DMS114 treated with DMSO at 0.1 percent for 48 hours (cell line): ENCODE measurements around the gene MPDZ.

Experiments
- DNase-seq: peaks from one replicate; lab custom pipeline; 2025; ENCODE audit not compliant: unreplicated experiment; lab: John Stamatoyannopoulos, UW

Gene MPDZ

GRCh38 chr9:13088720-13089427 is 190.6 kb downstream of the MPDZ start:
- DNase-seq: peak; percentile 27

DNA sequence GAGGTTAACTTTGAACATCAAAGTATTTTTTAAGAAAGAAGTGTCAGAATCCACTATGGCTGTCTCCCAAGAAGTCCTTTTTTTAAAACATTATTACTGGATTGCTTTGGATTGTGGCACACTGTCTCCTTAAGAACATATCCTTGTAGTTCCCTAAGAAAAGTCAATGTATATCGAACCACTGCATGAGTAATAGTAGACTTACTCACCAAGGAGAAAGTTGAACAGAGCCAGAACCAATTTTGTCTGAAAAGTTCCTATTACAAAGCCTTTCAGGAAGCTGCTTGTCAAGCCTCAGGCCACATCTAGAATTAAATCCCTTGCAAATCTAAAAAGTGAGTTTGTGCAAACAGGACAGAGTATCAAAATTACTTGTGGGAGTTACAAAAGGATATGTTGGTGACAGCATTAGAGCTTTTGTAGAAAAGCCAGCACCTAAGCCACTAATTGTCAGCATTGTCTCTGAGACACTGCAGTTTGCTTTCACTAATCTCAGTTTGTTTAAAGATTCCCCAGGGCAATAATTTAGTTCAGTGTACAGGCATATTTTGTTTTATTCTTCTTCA is 195.4 kb downstream of the MPDZ start:
- no peak for DNase-seq

DNA sequence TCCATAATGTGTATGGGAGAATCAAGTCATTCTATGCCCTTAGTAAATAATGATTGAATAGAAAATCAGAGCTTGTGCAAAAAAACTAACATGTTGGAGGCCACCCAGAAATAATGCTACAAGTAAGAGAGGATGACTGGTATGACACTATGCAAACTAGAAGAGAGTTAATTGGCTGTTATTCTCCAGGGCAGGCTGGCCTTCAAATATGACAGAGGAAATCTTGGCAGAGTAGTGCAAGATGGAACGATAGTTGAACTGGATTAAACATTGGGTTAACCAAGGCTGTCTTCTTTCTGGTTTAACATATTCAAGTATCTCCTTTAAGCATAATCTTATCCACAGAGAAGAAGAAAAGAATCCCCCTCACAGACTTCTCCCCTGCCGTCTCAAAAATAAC is 196.1 kb downstream of the MPDZ start:
- no peak for DNase-seq

DNA sequence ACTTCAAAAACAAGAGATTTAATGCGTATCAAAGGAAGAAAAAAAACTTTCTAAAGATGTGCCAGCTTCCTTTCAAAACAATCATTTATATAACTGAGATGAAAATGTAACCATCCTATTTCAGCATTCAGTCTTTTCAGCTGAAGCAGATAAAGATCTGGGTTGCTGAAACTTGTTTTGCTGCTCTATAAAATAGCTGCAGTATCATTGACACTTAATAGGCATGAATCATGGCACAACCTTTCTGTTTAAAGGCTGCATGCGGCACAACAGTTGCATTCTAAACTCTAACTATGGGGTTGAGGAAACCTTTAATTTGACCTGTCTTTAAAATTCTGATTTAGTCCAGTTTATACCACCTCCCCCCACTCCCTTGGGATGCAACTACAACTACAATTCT is 196.7 kb downstream of the MPDZ start:
- no peak for DNase-seq

DNA sequence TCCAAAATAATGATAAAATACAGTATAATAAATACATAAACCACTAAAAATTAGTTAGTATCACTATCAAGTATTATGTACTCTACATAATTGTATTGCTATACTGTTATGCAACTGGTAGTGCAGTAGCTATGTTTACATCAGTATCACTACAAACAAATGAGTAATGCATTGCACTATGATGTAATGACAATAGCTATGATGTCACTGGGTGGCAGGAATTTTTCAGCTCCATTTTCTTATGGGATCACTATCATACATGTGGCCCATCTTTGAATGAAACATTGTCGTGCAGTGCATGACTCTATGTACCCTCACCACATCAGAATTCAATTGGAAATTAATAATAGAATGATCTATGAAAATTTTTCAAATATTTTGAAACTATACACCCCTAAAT is 201.3 kb downstream of the MPDZ start:
- no peak for DNase-seq

DNA sequence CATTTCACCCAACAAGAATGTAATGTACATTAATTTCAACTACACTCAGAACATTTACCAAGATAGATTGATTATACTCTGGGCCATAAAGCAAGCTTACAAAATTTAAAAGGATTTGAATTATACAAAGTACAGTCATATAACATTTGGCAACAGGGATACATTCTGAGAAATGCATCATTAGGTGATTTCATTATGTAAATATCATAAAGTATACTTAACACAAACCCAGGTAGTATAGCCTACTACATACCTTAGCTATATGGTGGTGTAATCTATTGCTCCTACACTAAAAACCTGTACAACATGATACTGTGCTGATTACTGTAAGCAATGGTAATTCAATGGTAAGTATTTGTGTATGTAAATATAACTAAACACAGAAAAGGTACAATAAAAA is 202.9 kb downstream of the MPDZ start:
- no peak for DNase-seq

DNA sequence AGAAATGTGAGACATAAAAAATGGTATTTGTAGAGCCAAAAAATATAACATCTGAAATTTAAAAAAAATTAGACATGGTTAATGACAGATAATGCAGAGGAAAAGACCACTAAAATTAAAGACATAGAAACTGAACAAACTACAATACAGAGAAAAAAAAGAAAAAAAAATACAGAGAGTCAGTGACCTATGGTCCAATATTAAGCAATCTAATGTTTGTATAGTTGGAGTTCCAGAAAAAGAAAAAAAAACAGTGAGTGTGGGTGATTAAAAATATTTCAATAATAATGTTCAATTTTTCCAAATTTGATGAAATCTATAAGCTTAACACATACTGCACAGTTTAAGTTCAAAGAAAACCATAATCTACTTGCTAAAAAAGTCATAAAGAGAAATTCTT is 207.6 kb downstream of the MPDZ start:
- DNase-seq: no peak

GRCh38 chr9:13070612-13071595 is 208.6 kb downstream of the MPDZ start:
- no peak for DNase-seq

GRCh38 chr9:13069498-13069897 is 210.0 kb downstream of the MPDZ start:
- DNase-seq: no peak

GRCh38 chr9:13064676-13065075 is 214.8 kb downstream of the MPDZ start:
- DNase-seq: no peak

- no peak for DNase-seq
Observed at GRCh38 chr9:13063880-13064459, 215.5 kb downstream of the MPDZ start.

- DNase-seq: no peak
Observed at GRCh38 chr9:13061390-13061789, 218.1 kb downstream of the MPDZ start.
